Activated CD8-positive, alpha-beta memory T cell treated with anti-CD3 and anti-CD28 coated beads for 4 hours (primary cell): ENCODE results near the gene TMEM163.
A peak's percentile ranks its signal among the peaks of the same experiment; 100 is the strongest.

Experiments used
- DNase-seq, 2 donors: peaks; one replicate each; pipeline ENCODE4 v3.0.0-alpha.2; 2020; ENCODE audit warnings: low read depth in 2 of 2

TMEM163 gene

GRCh38 chr2:134693359-134694330, 25.2 kb downstream of the TMEM163 start:
- no peak for DNase-seq

GRCh38 chr2:134692499-134692898, 26.3 kb downstream of the TMEM163 start:
- DNase-seq = no peak

- DNase-seq = no peak
These were observed 28.1 kb downstream of the TMEM163 start for GRCh38 chr2:134690629-134691215.

- DNase-seq = no peak
These were observed 29.5 kb downstream of the TMEM163 start for GRCh38 chr2:134689315-134689714.

GRCh38 chr2:134685967-134686366, 32.8 kb downstream of the TMEM163 start:
- no peak for DNase-seq

- DNase-seq = no peak
These were observed 35.2 kb downstream of the TMEM163 start for GRCh38 chr2:134683561-134684112.

GRCh38 chr2:134682726-134683125, 36.1 kb downstream of the TMEM163 start:
- no peak for DNase-seq

- no peak for DNase-seq
These were observed 37.6 kb downstream of the TMEM163 start for GRCh38 chr2:134681201-134681600.

GRCh38 chr2:134679745-134680144, 39.1 kb downstream of the TMEM163 start:
- no peak for DNase-seq

GRCh38 chr2:134679294-134679693, 39.5 kb downstream of the TMEM163 start:
- DNase-seq = no peak

- no peak for DNase-seq
These were observed 40.7 kb downstream of the TMEM163 start for GRCh38 chr2:134677856-134678756.

- DNase-seq = no peak
These were observed 41.8 kb downstream of the TMEM163 start for GRCh38 chr2:134676960-134677359.

GRCh38 chr2:134675314-134675713, 43.5 kb downstream of the TMEM163 start:
- no peak for DNase-seq

GRCh38 chr2:134674687-134675086, 44.1 kb downstream of the TMEM163 start:
- no peak for DNase-seq

GRCh38 chr2:134671513-134671912, 47.3 kb downstream of the TMEM163 start:
- no peak for DNase-seq

- no peak for DNase-seq
These were observed 47.8 kb downstream of the TMEM163 start for GRCh38 chr2:134670955-134671354.

GRCh38 chr2:134669731-134670669, 48.8 kb downstream of the TMEM163 start:
- DNase-seq = peak in 1 of 2 donors; percentile 24

GRCh38 chr2:134668821-134669220, 50.0 kb downstream of the TMEM163 start:
- peak; percentile 53 to 67 for DNase-seq

GRCh38 chr2:134667541-134667940, 51.3 kb downstream of the TMEM163 start:
- no peak for DNase-seq

GRCh38 chr2:134667081-134667480, 51.7 kb downstream of the TMEM163 start:
- DNase-seq = no peak
